ENCODE results near the gene TNNC1.

GRCh38 chr3:52501046-52501445 is 47.2 kb upstream of the TNNC1 start:
- no peak for TF ChIP-seq CEBPZ (IDR thresholded peaks at IDR 0.05; ENCODE audit: low read depth, low read length)
- no peak for TF ChIP-seq MAX (IDR thresholded peaks at IDR 0.05; ENCODE audit: low read depth, low read length)
- TF ChIP-seq NFIC (IDR thresholded peaks at IDR 0.05; ENCODE audit: low read depth, low read length), result no peak
- TF ChIP-seq RAD21 (IDR thresholded peaks at IDR 0.05; ENCODE audit: insufficient read depth, low read depth, low read length), result no peak
- TF ChIP-seq RB1 (IDR thresholded peaks at IDR 0.05; ENCODE audit: borderline replicate concordance), result no peak
- TF ChIP-seq CTCF (IDR thresholded peaks at IDR 0.05 in 2 of 3, conservative IDR thresholded peaks at IDR 0.05 in 1 of 3; ENCODE audit: control insufficient read depth in 2 of 3, extremely low read depth in 1 of 3, insufficient read depth in 1 of 3, low read depth in 3 of 3, low read length in 3 of 3), result no peak
- no peak for TF ChIP-seq ATF2 (IDR thresholded peaks at IDR 0.05; ENCODE audit: low read length)
- no peak for TF ChIP-seq EZH2 (IDR thresholded peaks at IDR 0.05; ENCODE audit: borderline replicate concordance, control insufficient read depth, low read depth, low read length)
- no peak for TF ChIP-seq SMC3 (IDR thresholded peaks at IDR 0.05; ENCODE audit: borderline replicate concordance, low read length)
- no peak for TF ChIP-seq POLR2AphosphoS5 (IDR thresholded peaks at IDR 0.05; ENCODE audit: low read length)
- TF ChIP-seq EGR1 (IDR thresholded peaks at IDR 0.05; ENCODE audit: borderline replicate concordance in 1 of 2, low read depth in 2 of 2, low read length in 2 of 2), result no peak
- TF ChIP-seq POLR2AphosphoS2 (IDR thresholded peaks at IDR 0.05; ENCODE audit: low read depth, low read length), result no peak
